Body of pancreas (tissue), 4 donors: Measurements from ENCODE around the gene MYRIP.

Source experiments
- POLR2A ChIP-seq, 3 donors: fragments of 450-650 bp; IDR thresholded peaks; one replicate each; pipeline ENCODE4 v1.6.1; 2016; ENCODE audit warnings: antibody characterized with exemption in 3 of 3, mild to moderate bottlenecking in 2 of 3
- TF ChIP-seq, protein P1 (sequence below), 7 experiments: fragments of 450-650 bp in 4 of 7; fragments of 200-600 bp in 3 of 7; sonication (generic) in 3 of 7; IDR thresholded peaks; one replicate each; pipeline ENCODE4 v1.5.1; 2016 to 2019; ENCODE audit warnings: antibody characterized with exemption in 7 of 7

DNA sequence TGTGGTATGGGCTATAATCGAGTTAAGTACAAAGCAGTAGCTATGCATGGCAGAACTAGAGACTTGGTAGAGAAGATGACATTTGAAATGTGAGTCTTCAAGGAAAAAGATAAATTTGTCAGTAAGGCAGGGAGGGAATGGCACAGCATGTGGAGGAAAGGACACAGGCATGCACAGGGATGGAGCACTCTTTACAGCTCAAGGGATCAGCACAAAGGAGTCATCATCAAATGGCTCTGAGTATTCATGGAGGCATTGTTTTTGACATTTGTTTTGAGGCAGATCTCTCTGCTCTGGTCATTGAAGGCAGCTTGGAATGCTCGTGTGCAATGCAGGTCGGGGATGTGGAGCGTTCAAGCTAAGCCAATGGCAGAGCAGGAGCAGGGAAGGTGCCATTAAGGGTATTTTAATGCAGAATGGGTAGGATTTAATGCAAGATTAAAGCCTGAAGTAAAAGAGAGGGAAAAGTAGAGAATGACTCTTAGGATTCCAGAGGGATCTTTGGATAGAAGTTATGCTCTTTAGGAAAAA, 213.0 kb downstream of the MYRIP start:
- TF ChIP-seq, protein P1, sequence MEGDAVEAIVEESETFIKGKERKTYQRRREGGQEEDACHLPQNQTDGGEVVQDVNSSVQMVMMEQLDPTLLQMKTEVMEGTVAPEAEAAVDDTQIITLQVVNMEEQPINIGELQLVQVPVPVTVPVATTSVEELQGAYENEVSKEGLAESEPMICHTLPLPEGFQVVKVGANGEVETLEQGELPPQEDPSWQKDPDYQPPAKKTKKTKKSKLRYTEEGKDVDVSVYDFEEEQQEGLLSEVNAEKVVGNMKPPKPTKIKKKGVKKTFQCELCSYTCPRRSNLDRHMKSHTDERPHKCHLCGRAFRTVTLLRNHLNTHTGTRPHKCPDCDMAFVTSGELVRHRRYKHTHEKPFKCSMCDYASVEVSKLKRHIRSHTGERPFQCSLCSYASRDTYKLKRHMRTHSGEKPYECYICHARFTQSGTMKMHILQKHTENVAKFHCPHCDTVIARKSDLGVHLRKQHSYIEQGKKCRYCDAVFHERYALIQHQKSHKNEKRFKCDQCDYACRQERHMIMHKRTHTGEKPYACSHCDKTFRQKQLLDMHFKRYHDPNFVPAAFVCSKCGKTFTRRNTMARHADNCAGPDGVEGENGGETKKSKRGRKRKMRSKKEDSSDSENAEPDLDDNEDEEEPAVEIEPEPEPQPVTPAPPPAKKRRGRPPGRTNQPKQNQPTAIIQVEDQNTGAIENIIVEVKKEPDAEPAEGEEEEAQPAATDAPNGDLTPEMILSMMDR (IDR thresholded peaks at IDR 0.05) = no peak
- TF ChIP-seq POLR2A (IDR thresholded peaks at IDR 0.05) = no peak
